ENCODE results near the gene NIPBL. TPM values are rescaled to one million over a fixed set of nuclear protein-coding genes. Genes with fewer than 3 reads are reported as not detected.
A peak's percentile ranks its signal among the peaks of the same experiment; 100 is the strongest.

The NIPBL gene
- total and polyA plus RNA-seq, 10 of the 15 experiments (the other 5 are each of a cell fraction or from before 2014, with no cell fraction given) = 10.4 to 50.4 (median 20.2) TPM

GRCh38 chr5:36889264-36889663, 12.7 kb downstream of the NIPBL start:
- intact Hi-C loops (cut with micrococcal nuclease; ENCODE audit: unreplicated experiment) (no loop called here), in situ Hi-C loops (cut with MboI) (no loop called here)
- POLR2A ChIA-PET = interaction anchor here (0.5 to 1.2 kb wide), 3 partner anchors 12 to 290 kb away, joined by 3 read pairs; no protein-coding TSS in a partner anchor
- CTCF ChIA-PET = no interaction called here
- 92% methylated on average over 1 of the region's 1 CpG for WGBS (ENCODE audit: insufficient coverage, insufficient replicate concordance, low lambda C conversion rate, missing lambda C conversion rate)
- H3K9ac ChIP-seq (ENCODE audit: control insufficient read depth, insufficient read depth, low read length) = no peak overlapping the region
- peaks cover 6% of the 10 kb centered on the region; the same call in 1 of the 2 replicates for H3K4me1 ChIP-seq (ENCODE audit: control insufficient read depth, insufficient read depth, low read length)
- no TSS peak for BruUV-seq (replicated peaks)
- SMC1A ChIA-PET (ENCODE audit: uncharacterized antibody, unreplicated experiment) = no interaction called here
- RAD21 ChIA-PET (ENCODE audit: unreplicated experiment) = interaction anchor here (1.0 kb wide), 1 partner anchor 8 kb away, joined by 4 read pairs; no protein-coding TSS in a partner anchor
- no peak overlapping the region for H3K4me3 ChIP-seq
- FAIRE-seq (no peak), DNase-seq (ENCODE audit: low read depth, low spot score) (no peak), ATAC-seq (peak; percentile 18)
- no peak overlapping the region for H2AFZ ChIP-seq (ENCODE audit: control insufficient read depth, low read depth, low read length)
- no peaks in the 10 kb centered on the region for H3K27me3 ChIP-seq (replicated peaks in 1 of 2; ENCODE audit: control insufficient read depth in 2 of 2, insufficient read depth in 2 of 2, low read length in 1 of 2)
- peaks cover 88% of the 10 kb centered on the region for H3K79me2 ChIP-seq (ENCODE audit: control insufficient read depth, insufficient read depth, low read length)
- no peak overlapping the region for H3K27ac ChIP-seq (ENCODE audit: control insufficient read depth, insufficient read depth)
- H3K9me3 ChIP-seq (replicated peaks; ENCODE audit: control insufficient read depth, insufficient read depth, low read length) = peaks cover 12% of the 10 kb centered on the region; the same call in 2 of the 3 replicates
- H3K36me3 ChIP-seq (ENCODE audit: control insufficient read depth in 2 of 2, insufficient read depth in 2 of 2, low read length in 1 of 2) = peaks cover 5 to 12% of the 10 kb centered on the region in 2 experiments; a peak in 2 of 4 replicates
- H4K20me1 ChIP-seq (ENCODE audit: control insufficient read depth, insufficient read depth) = no peaks in the 10 kb centered on the region; the same call in 1 of the 2 replicates
- peak overlapping the region; percentile 17; the same call in 1 of the 2 replicates for H3K4me2 ChIP-seq (ENCODE audit: control insufficient read depth, insufficient read depth)
- TF ChIP-seq SP1 (IDR thresholded peaks at IDR 0.05; ENCODE audit: low read depth, low read length) = no peak
- TF ChIP-seq PML (IDR thresholded peaks at IDR 0.05; ENCODE audit: low read length) = no peak
- TF ChIP-seq PKNOX1 (IDR thresholded peaks at IDR 0.05) = no peak
- TF ChIP-seq FOXK2 (IDR thresholded peaks at IDR 0.05) = no peak
- no peak for TF ChIP-seq ZNF592 (IDR thresholded peaks at IDR 0.05)
- TF ChIP-seq ZNF622 (IDR thresholded peaks at IDR 0.05) = no peak
- no peak for TF ChIP-seq SMARCA5 (IDR thresholded peaks at IDR 0.05)
- no peak for TF ChIP-seq RELB (IDR thresholded peaks at IDR 0.05; ENCODE audit: low read depth)
- no peak for TF ChIP-seq ZBTB4 (CRISPR knock-in tag; IDR thresholded peaks at IDR 0.05)
- no peak for TF ChIP-seq POU2F2 (IDR thresholded peaks at IDR 0.05; ENCODE audit: borderline replicate concordance, low read depth, low read length)
